Adrenal gland (tissue), 12 donors: ENCODE results near the gene MAST4. TPM values are rescaled to one million over a fixed set of nuclear protein-coding genes. Genes with fewer than 3 reads are reported as not detected.

Experiments
- DNase-seq, 7 donors: peaks; one replicate each; pipeline ENCODE4 v3.0.0-alpha.2; 2019 to 2020
- H3K27ac ChIP-seq, 5 donors: fragments of 200-600 bp; sonication (generic) in 4 of 5; 1 replicate in 3 of 5; 2 replicates in 2 of 5; pipeline versions ENCODE4 v1.5.1 to v1.8.0; 2016 to 2020; ENCODE audit warnings: mild to moderate bottlenecking in 1 of 5
- H3K27me3 ChIP-seq: fragments of 200-600 bp; 2 replicates; pipeline ENCODE4 v1.8.0; 2021
- H3K36me3 ChIP-seq, 2 donors: fragments of 200-600 bp; replicated peaks in 1 of 2; 1 replicate in 1 of 2; 2 replicates in 1 of 2; pipeline versions ENCODE4 v1.5.1 to v1.8.0; 2018 to 2022
- H3K4me1 ChIP-seq, 2 donors: fragments of 200-600 bp; replicated peaks in 1 of 2; 1 replicate in 1 of 2; 2 replicates in 1 of 2; pipeline versions ENCODE4 v1.5.1 to v1.8.0; 2018 to 2021
- H3K4me3 ChIP-seq, 4 donors: fragments of 200-600 bp; sonication (generic) in 3 of 4; one replicate each; pipeline ENCODE4 v1.5.1; 2016 to 2018
- H3K9me3 ChIP-seq, 3 donors: fragments of 200-600 bp; sonication (generic) in 1 of 3; replicated peaks in 1 of 3; 1 replicate in 2 of 3; 2 replicates in 1 of 3; pipeline versions ENCODE4 v1.5.1 to v1.8.0; 2016 to 2021
- POLR2A ChIP-seq, 2 donors: fragments of 450-650 bp; IDR thresholded peaks; one replicate each; pipeline ENCODE4 v1.6.1; 2017; ENCODE audit warnings: antibody characterized with exemption in 2 of 2, mild to moderate bottlenecking in 2 of 2, moderate library complexity in 1 of 2
- WGBS, 4 donors: extraction: QIAGEN DNeasy Blood & Tissue Kit in 2 of 4; methylation state at CpG; one replicate each; pipeline versions ENCODE4 v1.1.5 to v1.1.7; 2013 to 2017; 5-methylcytosine and 5-hydroxymethylcytosine counted together
- intact Hi-C, 2 donors: fragments of 100-400 bp; cut with DNase I; formaldehyde crosslinking; loops; one replicate each; pipeline versions ENCODE4 v1.14.1 to v1.15.0; 2022 to 2023
- polyA plus RNA-seq, 3 donors: library from polyadenylated mRNA; stranded (reverse); fragments of 200-250 nt in 2 of 3; fragments of 350-450 nt in 1 of 3; fragmentation: Illumina TruSeq in 1 of 3; extraction: RNeasy Lipid Tissue Mini Kit (QIAGEN cat#74804) in 1 of 3; gene quantifications; one replicate each; pipeline ENCODE4 v1.2.3, GENCODE V29; 2013 to 2014
- total RNA-seq, 9 donors: library from RNA; depleted of rRNA in 4 of 9; stranded (reverse); fragments of >200 nt in 4 of 9; fragments of 120-200 nt in 1 of 9; fragmentation: NEBNext Ultra II Directional in 1 of 9; extraction: Animal tissue kit (Norgen Biotek cat#: 25700) in 1 of 9; gene quantifications; one replicate each; pipeline versions ENCODE4 v1.1.0 to v1.2.4, GENCODE V29; 2013 to 2023
- TF ChIP-seq, protein P1 (sequence below), 6 experiments: fragments of 450-650 bp in 4 of 6; fragments of 200-600 bp in 2 of 6; sonication (generic) in 1 of 6; IDR thresholded peaks; 1 replicate in 5 of 6; 2 replicates in 1 of 6; pipeline versions ENCODE4 v1.5.1 to v1.8.0; 2016 to 2021; ENCODE audit warnings: antibody characterized with exemption in 6 of 6, mild to moderate bottlenecking in 2 of 6, moderate library complexity in 1 of 6
- donor health status: healthy with polysubstance abuse.
- donor health status: Bipolar disorder and iron deficiency.
- donor health status: DM: yes; HTN: yes; CAD: no.
- donor health status: DM: no; HTN: no; CAD: no.
- donor health status: DM: no; HTN: no; CAD: no.
- donor health status: DM: yes; HTN: yes; CAD: no.

MAST4 gene
- total and polyA plus RNA-seq, 12 donors: 12.3 to 95.0 (median 42.8) TPM

DNA sequence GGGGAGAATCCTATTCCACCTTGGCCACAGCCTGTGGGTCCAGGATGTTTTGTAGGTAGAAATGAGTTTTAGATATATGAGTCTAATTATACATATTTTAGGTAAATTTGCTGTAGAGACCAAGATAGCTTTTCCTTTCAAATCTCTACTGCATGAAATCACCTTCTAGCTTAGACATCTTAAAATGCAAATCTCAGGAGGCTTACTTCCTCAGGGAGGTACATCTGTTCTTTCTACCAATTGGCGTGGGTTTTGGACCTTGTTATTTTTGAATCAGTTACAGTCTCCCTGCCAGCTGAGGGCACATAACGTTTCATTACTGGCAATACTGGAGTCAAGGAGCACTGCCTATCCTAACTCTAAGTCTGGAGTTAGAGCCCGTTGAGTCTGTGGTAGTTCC lies 28.7 kb upstream of the MAST4 start:
- Histone ChIP-seq H3K4me1 (no peaks in the 10 kb centered on the region), H3K4me3 (no peak overlapping the region), H3K9me3 (no peaks in the 10 kb centered on the region), H3K27me3 (peaks cover 5% of the 10 kb centered on the region), H3K36me3 (no peaks in the 10 kb centered on the region), H3K27ac (no peak overlapping the region)
- no peak for DNase-seq
- TF ChIP-seq, protein P1, sequence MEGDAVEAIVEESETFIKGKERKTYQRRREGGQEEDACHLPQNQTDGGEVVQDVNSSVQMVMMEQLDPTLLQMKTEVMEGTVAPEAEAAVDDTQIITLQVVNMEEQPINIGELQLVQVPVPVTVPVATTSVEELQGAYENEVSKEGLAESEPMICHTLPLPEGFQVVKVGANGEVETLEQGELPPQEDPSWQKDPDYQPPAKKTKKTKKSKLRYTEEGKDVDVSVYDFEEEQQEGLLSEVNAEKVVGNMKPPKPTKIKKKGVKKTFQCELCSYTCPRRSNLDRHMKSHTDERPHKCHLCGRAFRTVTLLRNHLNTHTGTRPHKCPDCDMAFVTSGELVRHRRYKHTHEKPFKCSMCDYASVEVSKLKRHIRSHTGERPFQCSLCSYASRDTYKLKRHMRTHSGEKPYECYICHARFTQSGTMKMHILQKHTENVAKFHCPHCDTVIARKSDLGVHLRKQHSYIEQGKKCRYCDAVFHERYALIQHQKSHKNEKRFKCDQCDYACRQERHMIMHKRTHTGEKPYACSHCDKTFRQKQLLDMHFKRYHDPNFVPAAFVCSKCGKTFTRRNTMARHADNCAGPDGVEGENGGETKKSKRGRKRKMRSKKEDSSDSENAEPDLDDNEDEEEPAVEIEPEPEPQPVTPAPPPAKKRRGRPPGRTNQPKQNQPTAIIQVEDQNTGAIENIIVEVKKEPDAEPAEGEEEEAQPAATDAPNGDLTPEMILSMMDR (IDR thresholded peaks at IDR 0.05): no peak
- no peak for TF ChIP-seq POLR2A (IDR thresholded peaks at IDR 0.05)
- intact Hi-C loops: no loop called here
- 69 to 81% (median 72%) methylated on average over 3 of the region's 3 CpGs for WGBS, 4 donors

DNA sequence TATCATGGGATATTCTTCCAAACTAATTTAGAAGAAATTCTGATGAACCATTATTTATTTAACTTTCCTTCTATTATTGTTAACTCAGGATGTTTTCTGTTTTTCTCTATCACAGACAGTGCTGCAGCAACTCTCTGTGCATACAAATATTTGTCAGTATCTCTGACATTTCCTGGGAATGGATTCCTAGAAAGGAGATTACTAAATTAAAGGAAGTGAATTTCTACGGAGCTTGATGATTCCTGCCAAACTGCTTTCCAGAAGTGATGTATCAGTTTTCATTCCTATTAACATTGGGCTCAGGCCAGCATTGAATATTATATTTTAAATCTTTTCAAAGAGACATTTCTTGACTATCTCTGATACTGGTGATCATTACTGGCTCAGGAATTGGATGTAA lies 26.0 kb upstream of the MAST4 start:
- Histone ChIP-seq H3K9me3 (no peaks in the 10 kb centered on the region), H3K36me3 (no peaks in the 10 kb centered on the region), H3K27ac (no peak overlapping the region), H3K27me3 (peaks cover 10% of the 10 kb centered on the region), H3K4me1 (no peaks in the 10 kb centered on the region), H3K4me3 (no peak overlapping the region)
- TF ChIP-seq POLR2A (IDR thresholded peaks at IDR 0.05): no peak
- TF ChIP-seq, protein P1 (IDR thresholded peaks at IDR 0.05): no peak
- intact Hi-C loops: no loop called here
- WGBS, 4 donors: 13 to 35% (median 19%) methylated on average over 1 of the region's 1 CpG
- DNase-seq: no peak

DNA sequence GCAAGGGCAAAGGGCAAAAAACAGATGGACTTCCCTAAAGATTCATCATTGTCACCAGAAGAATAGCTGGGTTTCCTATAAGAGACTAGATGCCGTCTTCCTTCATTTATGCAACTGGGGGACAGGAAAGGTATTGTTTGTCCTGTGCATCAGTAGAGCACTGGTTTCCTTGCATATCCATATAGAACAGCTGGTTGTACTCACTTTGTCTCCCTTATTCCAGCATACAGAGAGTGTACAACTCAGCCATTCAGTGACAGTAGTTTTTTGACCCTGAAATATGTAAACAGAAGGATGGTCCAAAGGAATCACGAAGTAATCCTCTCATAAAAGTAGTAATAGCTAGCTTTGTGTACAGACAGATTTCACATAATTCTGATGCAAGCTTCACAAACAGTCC lies 22.5 kb upstream of the MAST4 start:
- no peaks in the 10 kb centered on the region for H3K4me1 ChIP-seq
- no peaks in the 10 kb centered on the region for H3K36me3 ChIP-seq
- TF ChIP-seq, protein P1 (IDR thresholded peaks at IDR 0.05): no peak
- TF ChIP-seq POLR2A (IDR thresholded peaks at IDR 0.05): no peak
- 39 to 54% (median 45%) methylated on average over 2 of the region's 2 CpGs for WGBS, 4 donors
- H3K27me3 ChIP-seq: peaks cover 17% of the 10 kb centered on the region
- DNase-seq: peak in 2 of 7 donors; percentile 10 to 23
- intact Hi-C loops: no loop called here
- H3K27ac ChIP-seq: no peak overlapping the region
- H3K4me3 ChIP-seq: no peak overlapping the region
- H3K9me3 ChIP-seq: no peaks in the 10 kb centered on the region

DNA sequence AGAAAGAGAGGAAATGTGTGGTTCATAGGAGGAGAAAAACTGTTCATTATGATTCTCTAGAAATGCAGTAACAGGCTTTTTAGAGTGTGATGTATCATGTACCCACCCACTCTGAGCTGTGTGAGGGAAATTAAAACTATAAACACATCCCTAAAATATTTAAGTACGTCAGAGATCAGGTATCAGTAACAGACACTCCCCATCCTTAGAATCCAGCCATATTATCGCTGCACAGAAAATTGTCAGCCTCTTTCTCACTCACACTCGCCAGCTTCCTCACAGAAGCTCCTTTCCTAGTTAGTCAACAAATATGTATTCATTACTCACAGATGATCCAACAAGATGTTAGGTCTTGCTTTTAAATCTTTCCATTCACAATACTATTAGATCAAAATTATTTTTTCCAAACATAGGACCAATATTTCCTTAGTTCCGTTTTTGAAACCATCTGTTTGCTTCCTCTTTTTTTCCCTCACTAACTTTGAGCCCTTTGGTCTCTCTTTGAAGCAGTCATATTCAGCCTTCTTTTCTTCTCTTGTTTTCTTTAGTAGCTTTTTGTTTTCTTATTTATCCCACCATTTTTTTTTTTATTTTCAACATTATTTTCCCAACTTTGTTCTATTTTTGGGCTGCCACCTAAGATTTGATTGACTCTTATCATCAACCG lies 13.6 kb upstream of the MAST4 start:
- intact Hi-C loops: no loop called here
- 60 to 68% (median 66%) methylated on average over 5 of the region's 5 CpGs for WGBS, 4 donors
- H3K9me3 ChIP-seq: no peaks in the 10 kb centered on the region

More for the DNA sequence above, 13.6 kb upstream of the MAST4 start:
- Histone ChIP-seq H3K27ac (no peak overlapping the region), H3K27me3 (no peaks in the 10 kb centered on the region), H3K4me3 (no peak overlapping the region), H3K4me1 (no peaks in the 10 kb centered on the region), H3K36me3 (no peaks in the 10 kb centered on the region)
- no peak for TF ChIP-seq POLR2A (IDR thresholded peaks at IDR 0.05)
- TF ChIP-seq, protein P1 (IDR thresholded peaks at IDR 0.05): no peak
- DNase-seq: no peak
